PC-3 (cell line): ENCODE measurements around the gene IL12B. TPM values are rescaled to one million over a fixed set of nuclear protein-coding genes. Genes with fewer than 3 reads are reported as not detected.
"Not testable (repeated sequence)": the region's sequence is repeated elsewhere in the genome, so short reads cannot be mapped to it uniquely, and the experiment has no call there.

Source experiments
- ATAC-seq: fragments of 200-7000 bp; cut with Tn5 transposase; 2 replicates; pipeline ENCODE4 v1.9.1; 2020; ENCODE audit warnings: mild to moderate bottlenecking, moderate library complexity
- BruUV-seq: library from RNA; stranded (reverse); fragments of 400-500 nt; replicated peaks from 2 replicates; lab custom pipeline; 2021; lab: Mats Ljungman, UMichigan
- CTCF ChIA-PET: fragments of 300-600 bp; sonication (Branson Sonifier 250); formaldehyde crosslinking; loops from one replicate; lab custom pipeline; 2022; ENCODE audit warnings: antibody characterized with exemption; lab: Charles Lee
- POLR2A ChIA-PET: fragments of 300-600 bp; sonication (Branson Sonifier 250); formaldehyde crosslinking; loops from one replicate; lab custom pipeline; 2022; ENCODE audit warnings: antibody characterized with exemption; ENCODE audit not compliant: unreplicated experiment; lab: Charles Lee
- DNase-seq: peaks from one replicate; pipeline ENCODE4 v3.0.0-alpha.2; 2015
- H2AFZ ChIP-seq: fragments of 300-600 bp; sonication (generic); 2 replicates; pipeline ENCODE4 v1.6.0; 2016; ENCODE audit warnings: antibody characterized with exemption, low read length
- H3F3A ChIP-seq: fragments of 300-600 bp; sonication (generic); one replicate; pipeline ENCODE4 v1.6.0; 2017; ENCODE audit warnings: antibody characterized with exemption, low read length, control low read depth, mild to moderate bottlenecking; ENCODE audit not compliant: unreplicated experiment
- H3K27ac ChIP-seq: fragments of 300-600 bp; sonication (generic); 2 replicates; pipeline ENCODE4 v1.5.1; 2016; ENCODE audit warnings: mild to moderate bottlenecking, low read length
- H3K27me3 ChIP-seq: fragments of 300-600 bp; sonication (generic); 2 replicates; pipeline ENCODE4 v1.6.1; 2016; ENCODE audit warnings: low read length, mixed read lengths
- H3K36me3 ChIP-seq: fragments of 300-600 bp; sonication (generic); 2 replicates; pipeline ENCODE4 v1.6.1; 2016; ENCODE audit warnings: low read depth, mixed run types, low read length, mixed read lengths
- H3K4me1 ChIP-seq: fragments of 300-600 bp; sonication (generic); 2 replicates; pipeline ENCODE4 v1.5.1; 2016; ENCODE audit warnings: low read length; ENCODE audit not compliant: insufficient read depth
- H3K4me2 ChIP-seq: fragments of 300-600 bp; sonication (generic); 2 replicates; pipeline ENCODE4 v1.6.0; 2016; ENCODE audit warnings: low read length
- H3K4me3 ChIP-seq: fragments of 300-600 bp; sonication (generic); 2 replicates; pipeline ENCODE4 v1.5.1; 2016; ENCODE audit warnings: mild to moderate bottlenecking, low read length, mixed read lengths
- H3K79me2 ChIP-seq: fragments of 300-600 bp; sonication (generic); 2 replicates; pipeline ENCODE4 v1.6.1; 2017; ENCODE audit warnings: low read length, mixed read lengths
- H3K9ac ChIP-seq: fragments of 300-600 bp; sonication (generic); 2 replicates; pipeline ENCODE4 v1.6.0; 2016; ENCODE audit warnings: mild to moderate bottlenecking, low read length
- H3K9me2 ChIP-seq: fragments of 300-600 bp; sonication (generic); replicated peaks from 2 replicates; pipeline ENCODE4 v1.6.1; 2016; ENCODE audit warnings: mixed run types, low read length, mixed read lengths
- H3K9me3 ChIP-seq: fragments of 300-600 bp; sonication (generic); 2 replicates; pipeline ENCODE4 v1.6.1; 2016; ENCODE audit warnings: low read length, mixed read lengths
- H4K20me1 ChIP-seq: fragments of 300-600 bp; sonication (generic); 2 replicates; pipeline ENCODE4 v1.6.1; 2016; ENCODE audit warnings: low read length, mixed read lengths
- EZH2 ChIP-seq: fragments of 300-600 bp; sonication (generic); IDR thresholded peaks from one replicate; pipeline ENCODE4 v1.6.1; 2017; ENCODE audit warnings: antibody characterized with exemption, mild to moderate bottlenecking, low read length; ENCODE audit not compliant: unreplicated experiment
- EZH2phosphoT487 ChIP-seq: fragments of 300-600 bp; sonication (generic); IDR thresholded peaks from 2 replicates; pipeline ENCODE4 v1.6.1; 2018; ENCODE audit warnings: mild to moderate bottlenecking, antibody characterized with exemption, low read length, borderline replicate concordance
- intact Hi-C: fragments of 100-400 bp; cut with micrococcal nuclease; formaldehyde crosslinking; loops from 2 replicates; pipeline ENCODE4 v1.9.0; 2023
- total RNA-seq: library from RNA; depleted of rRNA; stranded (reverse); fragments of >200 nt; gene quantifications from 2 replicates; pipeline ENCODE4 v1.2.3, GENCODE V29; 2014
- TF ChIP-seq, protein P1 (sequence below): fragments of 300-600 bp; sonication (generic); conservative IDR thresholded peaks from 2 replicates; pipeline ENCODE4 v1.5.1; 2017; ENCODE audit warnings: antibody characterized with exemption, low read depth, mild to moderate bottlenecking, low read length

The IL12B gene
- total RNA-seq, 1 experiment from 2014 or later, result not detected

DNA sequence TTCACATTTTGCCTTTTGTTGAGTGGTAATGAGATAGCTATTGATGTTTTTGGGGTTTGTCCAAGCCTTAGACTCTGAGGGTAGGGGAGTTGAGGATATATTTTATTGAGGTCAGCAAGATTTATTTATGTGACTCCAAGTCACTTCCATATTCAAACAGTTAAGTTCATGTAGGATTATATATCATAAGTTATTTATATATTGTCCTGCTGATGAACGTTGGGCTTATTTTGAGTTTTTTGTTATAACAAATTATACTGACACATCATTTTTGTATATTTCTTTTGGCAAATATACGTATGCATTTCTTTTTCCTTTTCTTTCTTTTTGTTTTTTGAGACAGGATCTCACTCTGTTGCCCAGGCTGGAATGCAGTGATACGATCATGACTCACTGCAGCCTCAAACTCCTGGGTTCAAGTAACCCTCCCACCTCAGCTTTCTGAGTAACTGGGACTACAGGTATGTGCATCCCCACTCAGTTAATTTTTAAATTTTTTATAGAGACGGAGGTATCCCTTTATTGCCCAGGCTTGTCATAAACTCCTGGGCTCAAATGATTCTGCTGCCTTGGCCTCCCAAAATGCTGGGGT lies 23.5 kb upstream of the IL12B start:
- H3K9ac ChIP-seq, result no peak overlapping the region
- CTCF ChIA-PET, result no interaction called here
- ATAC-seq (no peak), DNase-seq (no peak)
- no peak overlapping the region for H2AFZ ChIP-seq
- H3K4me1 ChIP-seq, result no peaks in the 10 kb centered on the region
- H3K36me3 ChIP-seq, result no peaks in the 10 kb centered on the region
- H4K20me1 ChIP-seq, result no peaks in the 10 kb centered on the region
- H3F3A ChIP-seq, result no peaks in the 10 kb centered on the region
- BruUV-seq, result no TSS peak
- no peak for TF ChIP-seq EZH2phosphoT487
- TF ChIP-seq, protein P1, sequence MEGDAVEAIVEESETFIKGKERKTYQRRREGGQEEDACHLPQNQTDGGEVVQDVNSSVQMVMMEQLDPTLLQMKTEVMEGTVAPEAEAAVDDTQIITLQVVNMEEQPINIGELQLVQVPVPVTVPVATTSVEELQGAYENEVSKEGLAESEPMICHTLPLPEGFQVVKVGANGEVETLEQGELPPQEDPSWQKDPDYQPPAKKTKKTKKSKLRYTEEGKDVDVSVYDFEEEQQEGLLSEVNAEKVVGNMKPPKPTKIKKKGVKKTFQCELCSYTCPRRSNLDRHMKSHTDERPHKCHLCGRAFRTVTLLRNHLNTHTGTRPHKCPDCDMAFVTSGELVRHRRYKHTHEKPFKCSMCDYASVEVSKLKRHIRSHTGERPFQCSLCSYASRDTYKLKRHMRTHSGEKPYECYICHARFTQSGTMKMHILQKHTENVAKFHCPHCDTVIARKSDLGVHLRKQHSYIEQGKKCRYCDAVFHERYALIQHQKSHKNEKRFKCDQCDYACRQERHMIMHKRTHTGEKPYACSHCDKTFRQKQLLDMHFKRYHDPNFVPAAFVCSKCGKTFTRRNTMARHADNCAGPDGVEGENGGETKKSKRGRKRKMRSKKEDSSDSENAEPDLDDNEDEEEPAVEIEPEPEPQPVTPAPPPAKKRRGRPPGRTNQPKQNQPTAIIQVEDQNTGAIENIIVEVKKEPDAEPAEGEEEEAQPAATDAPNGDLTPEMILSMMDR, result no peak
- no peak for TF ChIP-seq EZH2
- no peaks in the 10 kb centered on the region for H3K79me2 ChIP-seq
- POLR2A ChIA-PET, result no interaction called here
- H3K4me3 ChIP-seq, result no peak overlapping the region
- H3K9me2 ChIP-seq, result no peaks in the 10 kb centered on the region
- no peak overlapping the region for H3K4me2 ChIP-seq
- no peaks in the 10 kb centered on the region for H3K9me3 ChIP-seq
- H3K27ac ChIP-seq, result no peak overlapping the region
- H3K27me3 ChIP-seq, result no peaks in the 10 kb centered on the region
- intact Hi-C loops, result no loop called here

DNA sequence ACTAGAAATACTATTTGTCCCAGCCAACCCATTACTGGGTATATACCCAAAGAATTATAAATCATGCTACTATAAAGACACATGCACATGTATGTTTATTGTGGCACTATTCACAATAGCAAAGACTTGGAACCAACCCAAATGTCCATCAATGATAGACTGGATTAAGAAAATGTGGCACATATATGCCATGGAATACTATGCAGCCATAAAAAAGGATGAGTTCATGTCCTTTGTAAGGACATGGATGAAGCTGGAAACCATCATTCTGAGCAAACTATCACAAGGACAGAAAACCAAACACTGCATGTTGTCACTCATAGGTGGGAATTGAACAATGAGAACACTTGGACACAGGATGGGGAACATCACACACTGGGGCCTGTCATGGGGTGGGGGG lies 20.4 kb upstream of the IL12B start:
- not testable (repeated sequence) for BruUV-seq

DNA sequence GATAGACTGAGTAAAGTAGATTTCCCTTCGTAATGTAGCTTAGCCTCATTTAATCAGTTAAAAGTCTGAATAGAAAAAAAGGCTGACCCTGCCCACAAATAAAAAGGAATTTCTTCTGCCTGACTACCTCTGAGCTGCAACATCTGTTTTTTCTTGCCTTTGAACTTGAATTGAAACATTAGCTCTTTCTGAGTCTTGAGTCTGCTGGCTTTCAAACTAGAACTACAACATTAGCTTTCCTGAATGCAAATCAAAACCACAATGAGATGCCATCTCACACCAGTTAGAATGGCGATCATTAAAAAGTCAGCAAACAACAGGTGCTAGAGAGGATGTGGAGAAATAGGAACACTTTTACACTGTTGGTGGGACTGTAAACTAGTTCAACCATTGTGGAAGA lies 19.9 kb upstream of the IL12B start:
- H3K36me3 ChIP-seq, H3K27me3 ChIP-seq, H3K4me2 ChIP-seq, H3F3A ChIP-seq, H3K27ac ChIP-seq, DNase-seq, H3K9ac ChIP-seq, H2AFZ ChIP-seq, BruUV-seq, H3K4me1 ChIP-seq, POLR2A ChIA-PET, H3K4me3 ChIP-seq, intact Hi-C loops, ATAC-seq, H3K9me2 ChIP-seq, H3K79me2 ChIP-seq, CTCF ChIA-PET, H3K9me3 ChIP-seq, H4K20me1 ChIP-seq: not testable (repeated sequence)

More for the DNA sequence above, 20.4 kb upstream of the IL12B start:
- H3K9me2 ChIP-seq, H2AFZ ChIP-seq, ATAC-seq, H3K9me3 ChIP-seq, H3K4me3 ChIP-seq, H3K4me2 ChIP-seq, H3K27ac ChIP-seq, intact Hi-C loops, H4K20me1 ChIP-seq, H3K36me3 ChIP-seq, CTCF ChIA-PET, H3K9ac ChIP-seq, H3F3A ChIP-seq, H3K4me1 ChIP-seq, DNase-seq, H3K27me3 ChIP-seq, H3K79me2 ChIP-seq, POLR2A ChIA-PET: not testable (repeated sequence)

DNA sequence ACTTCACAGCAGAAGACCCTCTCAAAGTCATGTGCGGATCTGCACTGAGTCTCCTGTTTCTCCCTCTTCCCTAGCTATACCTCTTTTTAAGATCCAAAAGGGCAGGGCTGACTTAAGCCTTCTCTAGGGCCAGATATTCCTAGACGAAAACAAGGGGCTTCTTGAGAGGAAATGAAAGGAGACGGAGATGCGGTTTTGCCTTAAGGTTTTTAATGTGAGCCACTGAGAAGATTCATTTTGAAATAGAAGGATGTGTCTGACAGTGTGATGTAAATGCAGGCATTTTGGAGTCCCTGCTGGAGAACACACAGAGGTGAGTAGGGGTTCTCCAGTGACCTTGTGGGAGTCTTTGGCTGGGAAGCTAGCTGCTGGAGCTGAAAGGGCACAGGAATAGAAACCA lies 15.6 kb upstream of the IL12B start:
- H3K9me3 ChIP-seq, result no peaks in the 10 kb centered on the region
- H3K79me2 ChIP-seq, result no peaks in the 10 kb centered on the region
- no peaks in the 10 kb centered on the region for H3K36me3 ChIP-seq
- H3K27ac ChIP-seq, result no peak overlapping the region
- POLR2A ChIA-PET, result no interaction called here
- H3K9ac ChIP-seq, result no peak overlapping the region
- no peak overlapping the region for H2AFZ ChIP-seq
- no peaks in the 10 kb centered on the region for H4K20me1 ChIP-seq
- BruUV-seq, result no TSS peak
- no peaks in the 10 kb centered on the region for H3K27me3 ChIP-seq
- no peak for DNase-seq
- H3K9me2 ChIP-seq, result no peaks in the 10 kb centered on the region
- TF ChIP-seq, protein P1, result no peak
- no peak for TF ChIP-seq EZH2phosphoT487
- TF ChIP-seq EZH2, result no peak
- H3K4me2 ChIP-seq, result no peak overlapping the region
- ATAC-seq, result no peak
- CTCF ChIA-PET, result no interaction called here
- no peak overlapping the region for H3K4me3 ChIP-seq
- no peaks in the 10 kb centered on the region for H3F3A ChIP-seq
- intact Hi-C loops, result no loop called here
- peaks cover 16% of the 10 kb centered on the region for H3K4me1 ChIP-seq
